CD4-positive, alpha-beta T cell treated with Interferon alpha-2 for 1 hour (primary cell): ENCODE measurements around the gene PSMB2.

Experiments used
- DNase-seq, 2 donors: peaks; one replicate each; pipeline ENCODE4 v3.0.0-alpha.2; 2020 to 2022

The PSMB2 gene

GRCh38 chr1:35555601-35556477 is 85.5 kb downstream of the PSMB2 start:
- DNase-seq: no peak

GRCh38 chr1:35555212-35555584 is 86.1 kb downstream of the PSMB2 start:
- no peak for DNase-seq

DNA sequence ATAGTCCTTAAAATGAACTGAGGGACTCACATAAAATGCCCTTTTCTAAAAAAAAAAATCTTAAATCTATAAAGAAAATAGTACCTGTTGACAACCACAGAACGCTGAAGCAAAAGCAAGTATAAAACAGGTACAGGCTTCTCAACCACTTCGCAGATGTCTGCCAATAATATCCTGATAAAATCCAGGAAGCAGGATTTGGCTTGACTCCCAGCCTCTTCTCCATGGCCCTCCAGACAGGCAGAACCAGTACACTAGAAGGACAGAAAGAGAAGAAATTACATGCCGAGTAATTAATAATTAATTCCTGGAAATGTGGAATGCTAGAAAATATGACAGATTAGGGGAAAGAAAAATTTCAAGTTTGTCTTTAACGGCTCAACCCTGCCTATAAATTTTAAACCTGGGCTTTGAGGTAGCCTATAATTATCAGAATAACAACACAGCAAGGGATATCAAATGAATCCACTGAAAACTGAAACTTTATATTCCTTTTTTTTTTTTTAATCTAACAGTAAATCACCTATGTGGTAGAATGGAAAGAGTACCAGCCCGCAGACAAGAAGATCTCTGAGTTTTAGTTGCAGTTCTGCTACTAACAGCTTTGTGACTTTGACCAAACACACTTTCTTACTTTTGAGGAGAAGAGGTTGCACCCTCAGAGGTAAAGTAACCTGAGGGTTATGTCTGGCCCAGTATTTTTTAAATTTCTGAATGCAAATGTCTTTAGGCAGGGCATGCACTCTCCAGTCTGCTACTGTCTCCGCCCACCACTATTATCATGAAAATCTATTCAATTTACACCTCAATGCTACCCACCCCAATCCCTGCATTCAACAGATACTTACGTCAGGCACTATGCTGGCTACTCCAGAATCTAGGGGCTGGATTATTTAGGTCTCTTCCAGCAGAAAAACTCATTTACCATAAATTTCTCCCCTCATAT is 86.8 kb downstream of the PSMB2 start:
- DNase-seq: no peak

DNA sequence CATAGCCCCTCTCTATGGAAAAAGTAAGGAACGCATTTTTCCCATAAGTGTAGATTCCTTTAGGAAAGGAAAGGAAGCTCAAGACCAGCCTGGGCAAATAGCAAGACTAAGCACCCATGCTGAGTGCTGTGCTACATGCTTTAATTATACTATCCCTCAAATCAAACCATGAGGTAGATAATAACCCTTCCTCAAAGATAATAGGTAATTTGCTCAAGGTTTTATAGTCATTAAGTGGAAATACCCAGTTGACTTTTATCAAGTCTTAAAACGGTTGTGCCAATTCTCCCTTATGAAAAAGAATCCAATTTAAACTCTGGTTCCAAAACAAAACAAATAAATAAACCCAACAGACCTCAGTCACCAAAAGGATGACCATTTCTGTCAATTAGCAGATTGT is 87.5 kb downstream of the PSMB2 start:
- no peak for DNase-seq
